Measurements from ENCODE around the gene FOXP3. TPM values are rescaled to one million over a fixed set of nuclear protein-coding genes. Genes with fewer than 3 reads are reported as not detected.

Gene FOXP3
- total and polyA plus RNA-seq, 2 of the 8 experiments (the other 6 are each of a cell fraction or from before 2014, with no cell fraction given), result 0.37 to 0.54 TPM

- POLR2A ChIA-PET (ENCODE audit: partially characterized antibody), result interaction anchor here (1.7 to 2.1 kb wide), 2 partner anchors 8 to 12 kb away, joined by 6 to 10 read pairs; partner anchors contain the start of gene FOXP3
- FAIRE-seq (no peak), DNase-seq (ENCODE audit: low read depth in 1 of 2, low spot score in 2 of 2) (no peak)
- H2BK20ac ChIP-seq (ENCODE audit: low read length), result no peak overlapping the region
- H3K79me2 ChIP-seq (ENCODE audit: control insufficient read depth in 1 of 2, insufficient read depth in 2 of 2, low read length in 2 of 2), result no peaks in the 10 kb centered on the region
- H3K79me1 ChIP-seq (ENCODE audit: low read depth, low read length), result no peaks in the 10 kb centered on the region
- no peak overlapping the region for H2AFZ ChIP-seq (ENCODE audit: low read length)
- no peak overlapping the region for H2BK15ac ChIP-seq (ENCODE audit: low read length)
- no peak overlapping the region for H4K8ac ChIP-seq (ENCODE audit: extremely low read depth, insufficient read depth, low read length)
- H2BK120ac ChIP-seq (replicated peaks; ENCODE audit: low read depth, low read length), result no peak overlapping the region
- H3K23me2 ChIP-seq (ENCODE audit: low read depth, low read length), result no peaks in the 10 kb centered on the region; the same call in 1 of the 2 replicates
- H3K4me1 ChIP-seq (replicated peaks in 1 of 4; ENCODE audit: control insufficient read depth in 3 of 4, insufficient read depth in 4 of 4, low read length in 3 of 4), result no peaks in the 10 kb centered on the region; a peak in 1 of 7 replicates
- H3K9ac ChIP-seq (replicated peaks in 1 of 4; ENCODE audit: extremely low read depth in 1 of 4, low read depth in 3 of 4, low read length in 3 of 4), result no peak overlapping the region
- no peak overlapping the region for H2BK12ac ChIP-seq (ENCODE audit: low read depth, low read length)
- H3K36me3 ChIP-seq (ENCODE audit: control insufficient read depth in 2 of 4, insufficient read depth in 4 of 4, low read length in 3 of 4), result no peaks in the 10 kb centered on the region
- no peak overlapping the region for H2BK5ac ChIP-seq (ENCODE audit: low read depth, low read length)
- no peak overlapping the region for H3K23ac ChIP-seq (ENCODE audit: insufficient read length)
- H3K27ac ChIP-seq (ENCODE audit: low read depth, low read length), result no peak overlapping the region
- no peak overlapping the region for H2AK5ac ChIP-seq (ENCODE audit: low read depth, low read length)
- H3K18ac ChIP-seq (ENCODE audit: extremely low read depth, low read length), result no peak overlapping the region
- H3K14ac ChIP-seq (ENCODE audit: insufficient read length), result no peak overlapping the region
- H3K4ac ChIP-seq (replicated peaks; ENCODE audit: insufficient read length, low read depth, low read length), result no peak overlapping the region
- CTCF ChIA-PET (ENCODE audit: partially characterized antibody), result no interaction called here
- no peak overlapping the region for H3K56ac ChIP-seq (replicated peaks; ENCODE audit: insufficient read length, low read depth, low read length)
- no peaks in the 10 kb centered on the region for H3K27me3 ChIP-seq (replicated peaks in 1 of 4; ENCODE audit: control insufficient read depth in 3 of 4, extremely low read depth in 1 of 4, insufficient read depth in 3 of 4, low read length in 3 of 4)
- H4K20me1 ChIP-seq (replicated peaks in 1 of 2; ENCODE audit: control insufficient read depth in 1 of 2, insufficient read depth in 2 of 2, low read length in 2 of 2), result no peaks in the 10 kb centered on the region
- no peak overlapping the region for H4K91ac ChIP-seq (replicated peaks; ENCODE audit: insufficient read length, low read length)
- H4K5ac ChIP-seq (ENCODE audit: insufficient read length, low read depth, low read length), result no peak overlapping the region
- TF ChIP-seq TAF7 (optimal IDR thresholded peaks at IDR 0.05; ENCODE audit: borderline replicate concordance, low read depth, low read length) (no peak), SRF (IDR thresholded peaks at IDR 0.05; ENCODE audit: low read depth, low read length) (no peak), RFX5 (IDR thresholded peaks at IDR 0.05; ENCODE audit: borderline replicate concordance, low read depth, low read length) (no peak), SAP30 (IDR thresholded peaks at IDR 0.05; ENCODE audit: insufficient read depth, insufficient replicate concordance, low read length) (no peak), HDAC6 (IDR thresholded peaks at IDR 0.05; ENCODE audit: low read depth, low read length) (no peak), BACH1 (IDR thresholded peaks at IDR 0.05; ENCODE audit: low read length) (no peak)
- 92% methylated on average over 6 of the region's 9 CpGs; no CpG with 5 or more reads in 1 of the 2 experiments for WGBS, 2 experiments (ENCODE audit: extremely low coverage in 1 of 2, insufficient coverage in 1 of 2, insufficient read length in 1 of 2, insufficient replicate concordance in 2 of 2, low coverage in 1 of 2, low lambda C conversion rate in 2 of 2, missing lambda C conversion rate in 1 of 2)
- H3K9me3 ChIP-seq (ENCODE audit: insufficient read depth in 2 of 2, low read depth in 1 of 2, low read length in 1 of 2), result no peaks in the 10 kb centered on the region
- no peak overlapping the region for H3K4me2 ChIP-seq (ENCODE audit: insufficient read depth in 1 of 2, low read depth in 2 of 2, low read length in 2 of 2)
- H3K4me3 ChIP-seq (ENCODE audit: extremely low read depth in 1 of 4, insufficient read depth in 2 of 4, low read depth in 3 of 4, low read length in 4 of 4), result no peak overlapping the region
Observed at GRCh38 chrX:49256268-49256995, 8.1 kb downstream of the FOXP3 start.

All from H1 (cell line).